GM12878 (cell line): ENCODE results near the gene KLHL15. TPM values are rescaled to one million over a fixed set of nuclear protein-coding genes. Genes with fewer than 3 reads are reported as not detected.
A peak's percentile ranks its signal among the peaks of the same experiment; 100 is the strongest.

ENCODE experiments used
- BHLHE40 ChIP-seq, 2 experiments: fragments of 450-650 bp in 1 of 2; IDR thresholded peaks; 2 replicates each; pipeline ENCODE4 v1.6.1; 2011 to 2017; ENCODE audit warnings: low read depth in 2 of 2, borderline replicate concordance in 1 of 2, improper control_type of control experiment in 1 of 2, low read length in 1 of 2, mild to moderate bottlenecking in 1 of 2
- HDAC2 ChIP-seq: fragments of 200-600 bp; sonication (generic); IDR thresholded peaks from 2 replicates; pipeline ENCODE4 v1.6.1; 2017
- KAT2A ChIP-seq: conservative IDR thresholded peaks from 2 replicates; pipeline ENCODE4 v1.6.1; 2011; ENCODE audit warnings: low read depth, low read length; ENCODE audit not compliant: control insufficient read depth
- MEF2A ChIP-seq: IDR thresholded peaks from 2 replicates; pipeline ENCODE4 v1.6.1; 2011; ENCODE audit warnings: low read depth, mild to moderate bottlenecking, low read length, moderate library complexity; ENCODE audit not compliant: insufficient read depth
- POU2F2 ChIP-seq: IDR thresholded peaks from 3 replicates; pipeline ENCODE4 v1.6.1; 2011; ENCODE audit warnings: low read depth, mild to moderate bottlenecking, low read length, borderline replicate concordance
- RUNX3 ChIP-seq: IDR thresholded peaks from 2 replicates; pipeline ENCODE4 v1.6.1; 2012; ENCODE audit warnings: low read length, inconsistent platforms
- SIN3A ChIP-seq: IDR thresholded peaks from 2 replicates; pipeline ENCODE4 v1.6.1; 2012; ENCODE audit warnings: low read depth, low read length, improper control_type of control experiment
- SRF ChIP-seq, 2 experiments: IDR thresholded peaks; 2 replicates each; pipeline ENCODE4 v1.6.1; 2011; ENCODE audit warnings: low read depth in 2 of 2, low read length in 2 of 2, mild to moderate bottlenecking in 1 of 2, moderate library complexity in 1 of 2
- ZNF207 ChIP-seq: fragments of 450-650 bp; IDR thresholded peaks from 2 replicates; pipeline ENCODE4 v1.6.1; 2014; ENCODE audit warnings: antibody characterized with exemption, mild to moderate bottlenecking, borderline replicate concordance
- ZNF217 ChIP-seq: fragments of 450-650 bp; IDR thresholded peaks from 2 replicates; pipeline ENCODE4 v1.6.1; 2017; ENCODE audit warnings: antibody characterized with exemption, mild to moderate bottlenecking
- polyA plus RNA-seq, 11 experiments: library from polyadenylated mRNA; depleted of rRNA in 4 of 11; unstranded in 6 of 11; stranded (reverse) in 5 of 11; fragments of >200 nt; fragmentation: Nextera tagmentation in 4 of 11; fragmentation: Illumina TruSeq in 1 of 11; extraction: Ambion mirVana in 4 of 11; extraction: Trizol in 1 of 11; gene quantifications; 1 replicate in 1 of 11; 2 replicates in 10 of 11; pipeline versions ENCODE4 v1.2.1 to v1.2.3, GENCODE V29; 2011 to 2016; ENCODE audit warnings: inconsistent platforms in 2 of 11, missing spikeins in 2 of 11, low read depth in 1 of 11
- total RNA-seq, 4 experiments: library from RNA; depleted of rRNA in 3 of 4; stranded (reverse); fragments of >200 nt in 3 of 4; fragmentation: Illumina TruSeq in 1 of 4; extraction: Trizol in 1 of 4; gene quantifications; 2 replicates each; pipeline versions ENCODE4 v1.2.1 to v1.2.3, GENCODE V29; 2013 to 2021
- TF ChIP-seq, protein P1 (sequence below): IDR thresholded peaks from 2 replicates; pipeline ENCODE4 v1.6.1; 2011; ENCODE audit warnings: borderline replicate concordance, low read depth, mild to moderate bottlenecking, moderate library complexity, mixed read lengths, low read length; ENCODE audit not compliant: insufficient read depth; ENCODE audit errors: extremely low read length

Gene KLHL15
- total and polyA plus RNA-seq, 10 of the 15 experiments (the other 5 are each of a cell fraction or from before 2014, with no cell fraction given): 1.4 to 7.0 (median 3.7) TPM

DNA sequence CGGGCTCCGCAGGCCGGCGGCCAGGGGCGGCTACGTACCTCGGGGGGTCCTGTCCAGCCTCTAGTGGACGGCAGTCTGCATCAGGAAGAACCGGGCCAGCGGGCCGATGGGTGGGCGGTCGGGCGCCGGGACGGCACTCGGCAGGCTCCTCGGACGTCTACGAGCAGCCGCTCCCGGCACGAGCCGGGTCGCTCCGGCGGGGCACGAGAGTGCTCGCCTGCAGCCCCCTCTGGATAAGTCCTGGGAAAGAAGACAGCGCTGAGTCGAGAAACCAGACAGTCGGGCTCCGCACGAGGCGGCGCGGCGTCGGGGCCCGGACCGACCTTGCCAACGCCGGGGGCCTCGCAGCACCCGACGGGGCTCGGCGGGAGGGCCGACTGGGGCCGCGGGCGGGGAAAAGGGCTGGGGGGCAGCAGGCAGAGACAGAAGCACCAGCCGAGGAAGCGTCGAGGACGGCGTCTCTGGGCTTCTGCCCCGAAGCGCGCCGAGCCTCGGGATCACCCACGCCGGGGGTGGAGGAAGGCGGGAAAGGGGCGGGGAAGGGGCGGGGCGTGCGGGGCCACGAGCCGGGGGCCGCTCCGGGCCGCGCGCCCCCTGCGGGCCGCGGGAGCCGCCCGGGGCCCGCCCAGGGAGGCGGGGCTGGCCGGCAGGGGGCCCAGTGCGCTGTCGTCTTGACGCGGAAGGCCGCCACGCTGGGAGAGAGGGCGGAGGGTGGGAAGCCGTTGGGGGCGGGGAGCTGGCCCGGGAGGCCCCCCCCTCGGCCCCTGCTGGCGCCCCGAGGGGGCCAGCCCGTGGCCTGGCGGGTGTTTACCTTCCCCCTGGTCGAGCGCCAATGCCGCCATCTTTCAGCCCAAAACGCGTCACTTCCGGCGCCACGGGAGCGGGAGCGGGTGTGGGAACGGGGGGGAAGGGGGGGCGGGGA is 1.9 kb downstream of the KLHL15 start (continued):
- peak; percentile 11 to 56; a peak in 3 of 4 replicates for TF ChIP-seq BHLHE40 (IDR thresholded peaks at IDR 0.05; ENCODE audit: borderline replicate concordance in 1 of 2, low read depth in 2 of 2, low read length in 1 of 2)
- no peak for TF ChIP-seq ZNF207
- no peak for TF ChIP-seq ZNF217
- TF ChIP-seq POU2F2: no peak
- TF ChIP-seq HDAC2: no peak
- TF ChIP-seq SRF (IDR thresholded peaks at IDR 0.05; ENCODE audit: low read depth in 2 of 2, low read length in 2 of 2): no peak
- TF ChIP-seq SIN3A: 0 out of 2 replicates have a peak, but pooled peaks have one; percentile 31
- TF ChIP-seq, protein P1, sequence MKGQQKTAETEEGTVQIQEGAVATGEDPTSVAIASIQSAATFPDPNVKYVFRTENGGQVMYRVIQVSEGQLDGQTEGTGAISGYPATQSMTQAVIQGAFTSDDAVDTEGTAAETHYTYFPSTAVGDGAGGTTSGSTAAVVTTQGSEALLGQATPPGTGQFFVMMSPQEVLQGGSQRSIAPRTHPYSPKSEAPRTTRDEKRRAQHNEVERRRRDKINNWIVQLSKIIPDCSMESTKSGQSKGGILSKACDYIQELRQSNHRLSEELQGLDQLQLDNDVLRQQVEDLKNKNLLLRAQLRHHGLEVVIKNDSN: no peak
- no peak for TF ChIP-seq KAT2A
- TF ChIP-seq MEF2A: 0 out of 2 replicates have a peak, but pooled peaks have one; percentile 22
- TF ChIP-seq RUNX3: no peak
